ENCODE data around the gene THEM5.

DNA sequence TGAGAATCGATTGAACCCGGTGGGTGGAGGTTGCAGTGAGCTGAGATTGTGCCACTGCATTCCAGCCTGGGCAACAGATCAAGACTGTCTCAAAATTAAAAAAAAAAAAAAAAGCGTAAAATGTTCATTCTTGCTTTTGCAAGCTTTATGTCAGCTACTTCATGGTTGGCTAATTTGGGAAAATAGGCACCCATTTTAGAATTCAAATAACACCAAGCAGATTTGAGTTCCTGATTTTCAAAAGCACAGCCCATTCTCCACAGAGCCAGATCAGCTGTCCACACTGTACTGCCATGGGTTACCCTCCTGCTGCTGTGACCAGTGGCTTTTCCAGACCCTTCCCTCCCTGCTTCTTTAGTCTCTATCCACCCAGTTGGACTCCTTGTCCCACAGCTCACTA, 4.4 kb downstream of the THEM5 start:
- TF ChIP-seq POLR2A (IDR thresholded peaks at IDR 0.05) (no peak), POLR2AphosphoS5 (IDR thresholded peaks at IDR 0.05) (no peak)

Measured in stomach (tissue), 4 donors.